HG03460 (cell line): Measurements from ENCODE around the gene RANBP1.

ENCODE experiments used
- ATAC-seq: cut with Tn5 transposase; IDR thresholded peaks from one replicate; pipeline ENCODE4 v1.9.1; 2021; ENCODE audit not compliant: unreplicated experiment

The RANBP1 gene

DNA sequence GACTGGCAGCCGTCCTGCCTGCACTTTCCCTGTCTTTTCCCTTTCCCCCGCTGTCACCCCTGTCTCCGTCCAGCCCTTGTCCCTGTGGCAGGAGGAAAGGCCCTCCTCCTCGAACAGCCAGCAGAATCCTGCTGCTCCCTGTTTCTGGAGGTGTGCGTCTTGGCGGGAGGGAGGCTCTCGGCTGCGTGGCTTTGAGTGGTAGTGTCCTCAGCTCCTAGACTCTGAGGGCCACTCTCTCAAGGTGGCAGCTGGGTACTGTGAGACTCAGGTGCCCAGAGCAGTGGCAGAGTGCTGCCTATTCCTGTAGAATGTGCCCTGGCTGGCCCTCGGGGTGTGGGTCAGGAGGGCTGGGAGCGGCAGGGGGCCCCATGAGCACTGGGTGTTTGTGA, 9.1 kb upstream of the RANBP1 start:
- no peak for ATAC-seq

DNA sequence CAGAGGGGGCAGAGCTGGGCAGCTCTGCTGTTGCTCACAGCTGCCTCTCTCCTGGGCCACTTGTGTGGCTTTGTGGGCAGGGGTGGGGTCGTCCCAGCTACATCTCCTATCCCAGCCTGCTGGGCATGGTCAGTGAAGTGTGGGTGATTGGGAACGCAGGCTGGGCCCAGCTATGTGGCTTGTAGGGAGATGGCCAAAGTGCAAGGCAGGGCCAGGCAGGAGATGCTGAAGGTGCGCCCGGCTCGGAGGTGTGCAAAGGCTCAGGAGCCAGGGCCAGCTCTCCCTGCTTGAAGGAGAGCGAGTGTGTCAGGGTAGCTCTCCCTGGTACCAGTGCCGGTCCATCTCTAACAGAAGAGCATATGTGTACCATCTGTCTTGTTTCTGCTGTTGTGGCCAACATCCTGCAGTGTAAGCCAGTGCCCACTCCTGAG, 8.4 kb upstream of the RANBP1 start:
- no peak for ATAC-seq

DNA sequence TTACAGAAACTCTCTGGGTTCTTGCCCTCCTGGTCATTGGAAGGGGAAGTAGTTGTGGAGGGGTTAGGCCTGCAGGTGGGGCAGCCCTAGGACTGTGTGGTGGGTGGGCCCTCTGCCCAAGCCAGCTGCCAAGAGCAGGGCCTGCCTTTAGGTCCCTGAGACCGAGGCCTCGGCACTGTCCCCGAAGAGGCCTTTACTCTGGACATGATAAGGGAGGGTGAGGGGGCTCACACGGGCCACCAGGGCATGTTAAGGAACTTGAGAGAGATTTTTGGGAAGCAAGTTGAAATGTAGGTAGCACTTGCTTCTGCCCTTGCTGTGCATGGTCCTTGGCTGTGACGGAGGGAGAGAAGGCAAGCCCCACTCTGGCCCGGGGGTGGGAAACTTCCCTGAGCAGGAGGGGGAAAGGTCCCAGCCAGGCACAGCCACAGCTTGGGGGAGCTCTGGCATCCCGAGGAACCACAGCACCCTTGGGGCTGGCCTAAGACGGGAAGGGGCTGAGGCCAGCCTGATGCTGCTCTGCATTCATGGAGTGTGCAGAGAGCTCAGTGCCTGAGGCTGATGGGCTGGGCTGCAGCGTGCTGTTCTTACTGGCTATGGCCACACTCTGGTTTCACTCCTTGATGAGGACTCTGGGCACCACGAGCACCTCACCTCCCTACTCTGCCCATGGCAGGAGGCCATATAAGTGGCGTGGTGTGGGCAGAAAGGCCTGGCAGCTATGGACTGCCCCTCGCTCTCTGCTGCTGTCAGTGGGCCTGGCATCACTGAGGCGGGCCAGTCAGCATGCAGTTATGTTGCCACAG, 7.8 kb upstream of the RANBP1 start:
- ATAC-seq: no peak

DNA sequence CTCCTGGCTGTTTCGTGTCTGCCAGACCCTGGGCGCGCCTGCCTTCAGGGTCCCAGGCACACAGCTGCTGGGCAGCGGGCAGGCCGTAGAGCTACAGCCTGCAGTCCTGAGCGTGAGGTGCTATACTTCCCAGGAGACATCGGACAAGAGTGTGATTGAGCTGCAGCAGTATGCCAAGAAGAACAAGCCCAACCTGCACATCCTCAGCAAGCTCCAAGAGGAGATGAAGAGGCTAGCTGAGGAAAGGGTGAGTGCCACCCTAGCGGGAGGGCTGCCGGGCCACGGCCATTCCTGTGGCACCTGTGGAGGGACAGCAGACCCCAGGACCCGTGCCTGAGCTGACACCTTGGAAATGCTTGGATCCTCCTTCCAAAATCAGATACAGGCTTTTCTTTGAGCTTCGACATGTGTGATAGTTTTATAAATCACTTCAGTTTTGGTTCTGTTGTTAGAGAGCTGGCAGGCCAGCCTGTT, 7.1 kb upstream of the RANBP1 start:
- ATAC-seq: no peak

DNA sequence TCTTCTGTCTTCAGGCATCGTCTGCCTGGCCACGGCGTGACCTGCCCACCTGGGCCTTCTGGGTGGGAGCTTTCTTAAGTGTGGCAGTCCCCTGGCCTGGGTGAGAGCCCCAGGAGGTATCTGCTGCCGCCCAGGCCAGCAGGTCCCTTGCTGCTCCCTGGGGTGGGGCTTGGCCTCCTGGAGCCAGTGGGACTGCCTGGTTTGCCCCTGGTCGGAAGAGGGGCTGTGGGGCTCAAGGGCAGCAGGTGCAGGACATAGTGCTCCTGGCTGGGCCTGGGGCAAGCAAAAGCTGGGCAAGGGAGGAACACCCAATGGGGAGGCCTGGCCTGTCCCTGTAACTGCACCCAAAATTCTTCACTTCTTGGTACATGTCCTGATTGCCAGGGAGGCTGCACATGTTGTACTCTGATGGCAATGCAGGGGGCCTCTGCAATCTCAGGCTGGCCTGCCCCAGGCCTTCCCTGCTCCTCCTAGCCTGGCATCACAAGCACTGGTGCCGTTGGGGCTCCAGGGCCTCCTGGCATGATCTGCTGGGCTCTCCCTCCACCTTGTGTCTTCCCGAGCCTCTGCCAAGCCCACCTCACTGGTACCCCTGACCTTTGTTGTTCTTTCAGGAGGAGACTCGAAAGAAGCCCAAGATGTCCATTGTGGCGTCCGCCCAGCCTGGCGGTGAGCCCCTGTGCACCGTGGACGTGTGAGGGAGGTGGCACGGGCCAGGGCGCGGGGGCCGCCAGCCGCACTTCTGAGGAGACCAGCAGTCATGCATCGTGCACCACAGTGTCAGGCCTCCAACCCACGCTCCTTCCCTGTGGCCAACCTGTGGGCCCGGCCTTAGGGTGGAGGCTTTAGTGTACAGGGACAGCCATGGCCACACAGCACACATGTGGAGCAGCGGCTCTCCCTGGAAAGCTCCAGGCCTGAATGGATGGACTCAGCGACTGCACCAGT, 6.2 kb upstream of the RANBP1 start:
- no peak for ATAC-seq

DNA sequence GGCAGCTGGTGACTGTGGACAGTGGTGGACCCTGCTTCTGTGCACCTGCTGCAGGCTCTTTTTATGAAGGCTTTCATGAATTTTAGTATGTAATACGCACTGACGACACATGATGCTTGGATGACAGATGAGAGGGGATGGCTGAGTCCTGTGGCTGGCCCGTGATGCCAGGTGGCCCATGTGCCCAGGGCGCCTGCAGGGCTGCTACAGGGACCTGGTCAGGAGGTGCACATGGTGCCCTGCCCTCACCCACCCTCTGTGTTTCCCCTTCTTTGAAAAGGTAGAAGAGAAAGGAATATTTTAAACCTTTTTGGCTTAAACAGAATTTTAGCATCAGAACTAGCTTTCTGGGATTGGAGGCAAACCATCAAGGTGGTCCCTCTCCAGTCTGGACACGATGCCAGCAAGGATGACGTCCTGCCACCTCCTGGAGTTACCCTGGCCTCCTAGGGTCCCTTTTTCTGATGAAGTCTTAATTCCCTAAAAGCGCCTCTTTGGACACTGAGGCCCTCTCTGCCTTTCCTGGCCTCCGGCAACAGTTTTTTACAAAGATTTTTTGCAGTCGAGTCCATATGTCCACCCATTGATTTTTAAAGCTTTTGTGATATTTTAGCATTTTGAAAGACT, 5.4 kb upstream of the RANBP1 start:
- ATAC-seq: no peak

DNA sequence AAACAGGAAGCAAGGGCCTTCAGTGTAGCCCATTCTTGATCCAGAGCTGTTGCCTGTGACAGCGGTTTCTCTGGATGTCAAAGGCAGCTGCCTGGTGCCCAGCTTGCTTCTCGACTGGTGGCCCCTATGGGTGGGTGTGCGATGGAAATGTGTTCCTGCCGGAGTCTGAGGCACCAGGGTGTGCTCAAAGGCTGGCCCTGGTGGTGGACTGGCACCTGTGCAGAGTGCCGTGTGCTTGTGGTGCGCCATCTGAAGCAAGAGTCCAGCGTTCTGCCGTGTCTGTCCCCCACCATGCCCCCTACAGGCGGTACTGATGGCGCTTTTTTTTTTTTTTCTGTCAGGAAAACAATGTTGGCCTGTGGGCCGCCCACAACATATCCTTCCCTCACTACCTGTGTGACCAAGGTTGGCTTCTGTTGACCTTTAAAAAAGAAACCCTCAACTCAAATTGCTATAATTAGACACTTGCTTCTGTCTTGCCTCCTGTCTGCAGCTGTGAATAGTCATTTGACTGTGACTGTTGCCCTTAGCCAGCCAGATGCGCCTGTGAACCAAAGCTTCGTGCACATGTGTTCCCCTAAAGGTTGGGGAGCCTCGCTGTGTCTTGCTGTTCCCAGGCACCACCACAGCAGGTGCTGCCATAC, 4.7 kb upstream of the RANBP1 start:
- ATAC-seq: no peak

DNA sequence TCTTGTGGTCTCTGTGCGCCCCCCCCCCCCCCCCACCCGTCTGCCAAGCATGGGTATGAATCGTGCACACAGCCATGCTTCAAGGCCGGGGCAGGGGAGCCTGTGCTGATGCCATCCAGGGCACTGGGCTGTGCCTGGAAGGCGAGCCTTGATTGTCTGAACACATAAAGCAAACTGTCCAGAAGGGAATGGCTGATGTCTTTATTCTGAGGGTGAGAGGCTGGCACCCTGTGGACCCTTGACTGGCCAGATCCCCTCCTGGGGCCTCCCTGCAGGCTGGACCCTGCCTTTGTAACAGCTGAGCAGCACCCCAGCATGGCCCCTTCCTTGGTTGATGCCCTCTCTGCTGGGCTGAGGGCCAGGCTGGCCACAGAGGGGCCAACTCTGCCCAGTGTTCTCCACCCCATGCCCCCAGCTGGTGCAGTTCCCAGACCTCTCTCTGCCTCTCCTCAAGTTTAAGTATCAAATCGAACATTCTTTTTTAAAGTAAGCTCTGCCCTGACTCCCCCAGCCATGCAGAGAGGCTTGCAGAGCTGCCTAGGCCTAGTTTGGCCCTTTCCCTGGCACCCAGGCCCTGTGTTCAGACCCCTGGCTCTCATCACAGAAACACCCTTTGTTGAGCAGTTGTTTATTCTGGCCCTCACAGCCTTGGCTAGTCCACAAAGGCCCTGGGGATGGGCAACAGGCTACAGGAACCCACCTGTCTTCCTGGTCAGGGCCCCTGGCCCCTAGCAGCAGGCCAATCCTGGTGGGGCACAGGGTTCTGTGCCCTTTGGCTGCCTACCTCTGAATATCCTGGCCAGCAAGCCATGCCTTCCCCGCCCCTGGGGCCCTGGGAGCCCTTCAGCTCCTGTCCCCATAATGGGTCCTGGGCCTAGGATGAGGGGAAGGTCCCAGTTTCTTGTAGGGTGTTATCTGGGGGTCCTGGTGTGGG, 3.9 kb upstream of the RANBP1 start:
- no peak for ATAC-seq

DNA sequence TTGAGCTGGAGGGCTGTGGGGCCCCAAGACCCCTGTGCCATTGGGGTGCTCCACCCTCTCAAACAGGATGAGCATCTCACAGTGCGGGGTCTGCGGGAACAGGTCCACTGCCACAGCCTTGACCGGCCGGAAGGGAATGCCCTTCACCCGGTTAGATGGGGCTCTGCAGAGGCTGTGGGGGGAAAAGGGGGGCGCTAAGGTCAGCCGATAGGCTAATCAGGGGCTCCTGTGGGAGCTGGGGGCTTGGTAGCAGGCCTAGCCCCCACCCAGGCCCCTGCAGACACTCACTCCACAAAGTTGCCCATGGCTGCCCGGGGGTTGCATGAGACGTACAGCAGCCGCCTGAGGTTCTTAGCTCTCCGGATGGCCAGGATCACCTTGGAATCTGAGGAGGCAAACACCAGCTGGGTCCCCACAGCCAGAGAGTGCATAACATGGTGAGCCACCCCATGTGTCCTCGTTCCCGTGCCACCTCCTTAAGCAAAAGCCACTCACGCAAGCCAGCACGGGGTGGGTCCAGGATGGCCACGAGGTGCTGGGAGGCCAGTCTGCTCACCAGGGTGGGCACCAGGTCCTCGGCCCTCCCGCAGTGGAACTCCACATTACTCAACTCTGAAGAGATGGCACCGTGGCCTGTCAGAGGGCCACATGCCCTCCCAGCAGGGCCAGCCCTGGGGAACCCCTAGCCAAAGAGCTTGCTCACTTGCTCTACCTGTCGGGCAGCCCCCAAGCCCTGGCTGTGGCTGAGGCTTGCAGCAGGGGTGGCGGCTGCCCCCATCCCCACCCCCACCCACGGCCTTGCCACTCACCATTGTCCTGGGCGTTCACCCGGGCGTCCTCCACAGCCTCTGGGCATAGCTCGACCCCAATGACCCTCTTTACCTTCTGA, 3.0 kb upstream of the RANBP1 start:
- no peak for ATAC-seq

DNA sequence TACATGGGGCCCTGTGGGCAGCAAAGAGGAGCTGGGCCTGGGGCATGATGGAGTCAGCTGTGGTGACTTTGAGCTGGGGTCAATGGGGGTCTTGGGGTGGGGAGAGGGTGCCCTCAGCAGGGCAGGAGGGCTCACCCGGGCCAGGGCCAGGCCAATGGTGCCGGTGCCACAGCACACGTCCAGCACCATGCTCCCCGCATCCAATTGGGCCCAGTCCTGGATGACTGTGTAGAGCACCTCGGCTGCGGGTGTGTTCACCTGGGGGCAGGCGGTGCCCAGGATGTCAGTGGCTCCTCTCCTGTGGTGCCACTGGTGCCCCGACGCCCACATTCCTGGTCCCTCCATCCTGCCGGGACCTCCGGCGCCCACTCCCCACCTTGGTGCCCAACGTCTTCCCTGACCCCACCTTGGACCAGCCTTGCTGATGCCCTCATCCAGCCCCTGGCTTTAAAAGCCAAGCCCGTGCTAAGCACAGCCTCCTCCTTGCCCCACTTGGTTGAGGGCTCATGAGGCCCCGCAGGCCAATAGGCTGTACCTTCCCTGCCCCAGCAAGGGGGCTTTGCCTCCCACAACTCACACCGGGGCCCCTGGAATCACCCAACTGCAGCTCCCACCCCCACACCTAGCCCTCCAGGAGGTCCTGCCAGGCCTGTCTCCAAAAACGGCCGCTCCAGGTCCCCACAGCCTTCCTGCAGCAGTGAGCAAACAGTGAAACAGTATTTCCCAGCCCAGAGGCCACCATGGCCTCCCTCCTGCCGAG, 2.2 kb upstream of the RANBP1 start:
- no peak for ATAC-seq

DNA sequence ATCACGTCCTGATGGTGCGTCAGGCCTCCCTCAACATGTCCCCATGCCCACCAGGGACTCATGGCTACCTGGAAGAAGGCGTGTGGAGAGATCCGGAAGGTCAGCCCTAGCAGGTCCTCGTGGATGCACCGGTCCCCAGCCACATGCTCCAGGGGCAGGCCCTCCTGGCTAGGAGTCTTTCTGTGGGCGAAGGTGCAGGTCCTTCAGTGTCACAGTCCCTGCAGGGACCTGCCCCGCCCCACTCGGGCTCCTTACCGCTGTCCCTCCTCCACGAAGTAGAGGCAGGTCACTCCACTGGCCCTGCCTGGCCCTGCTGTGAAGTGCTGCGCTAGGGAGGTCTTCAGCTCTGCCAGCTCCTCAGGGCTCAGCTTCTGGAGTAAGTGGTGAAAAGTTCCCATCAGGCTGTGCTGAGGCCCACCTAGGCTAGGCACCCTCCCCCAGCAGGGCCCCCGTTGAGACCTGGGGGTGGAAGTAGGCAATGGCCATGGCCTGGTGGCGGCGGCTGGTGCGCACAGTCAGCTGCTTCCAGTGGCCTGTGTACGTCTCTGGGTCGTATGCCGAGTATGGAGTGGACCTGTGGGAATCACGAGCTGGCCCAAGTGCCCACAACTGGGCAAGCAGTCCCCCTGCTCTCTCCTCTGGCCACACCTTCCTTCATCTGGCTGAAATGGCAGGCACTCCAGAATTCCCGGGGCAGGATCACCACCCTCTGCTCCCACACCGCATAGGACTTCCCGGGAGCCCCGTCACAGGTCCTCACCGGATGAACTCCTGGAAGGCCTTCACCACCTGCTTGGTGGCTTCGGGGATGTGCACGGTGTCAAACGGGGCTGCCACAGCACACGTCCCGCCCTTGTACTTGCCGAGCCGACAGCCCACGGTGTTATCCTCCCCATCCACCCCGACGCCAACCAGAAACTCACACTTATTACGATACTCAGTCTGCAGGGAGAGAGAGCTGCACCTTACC, 1.1 kb upstream of the RANBP1 start:
- ATAC-seq: no peak

DNA sequence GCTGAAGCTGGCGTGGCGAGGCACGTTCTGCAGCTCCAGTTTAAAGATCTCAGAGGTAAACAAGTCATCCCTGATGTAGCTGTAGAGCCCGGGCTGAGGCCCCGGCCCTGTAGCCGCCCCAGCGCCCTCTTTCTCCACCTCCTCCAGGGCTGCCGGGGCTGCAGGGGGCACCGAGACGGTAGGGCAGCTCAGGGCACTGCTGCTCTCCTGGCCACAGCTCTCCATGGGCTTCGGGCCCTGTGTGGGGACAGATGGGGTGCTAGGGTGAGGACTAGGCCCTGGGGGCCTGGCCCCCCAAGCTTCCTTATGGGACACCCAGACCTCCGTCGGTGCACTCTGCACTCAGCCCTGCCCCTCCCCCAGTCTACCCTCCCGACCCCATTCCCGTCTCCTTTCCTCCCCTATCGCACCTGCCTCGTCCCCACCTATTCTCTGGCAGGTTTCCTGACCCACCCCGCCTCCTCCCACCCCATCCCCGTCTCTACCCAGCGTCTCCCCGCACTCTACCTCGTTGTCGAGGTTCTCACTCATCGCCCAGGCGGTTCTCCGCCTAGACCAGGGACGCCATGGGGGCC, 559 bp downstream of the RANBP1 start:
- ATAC-seq: no peak

DNA sequence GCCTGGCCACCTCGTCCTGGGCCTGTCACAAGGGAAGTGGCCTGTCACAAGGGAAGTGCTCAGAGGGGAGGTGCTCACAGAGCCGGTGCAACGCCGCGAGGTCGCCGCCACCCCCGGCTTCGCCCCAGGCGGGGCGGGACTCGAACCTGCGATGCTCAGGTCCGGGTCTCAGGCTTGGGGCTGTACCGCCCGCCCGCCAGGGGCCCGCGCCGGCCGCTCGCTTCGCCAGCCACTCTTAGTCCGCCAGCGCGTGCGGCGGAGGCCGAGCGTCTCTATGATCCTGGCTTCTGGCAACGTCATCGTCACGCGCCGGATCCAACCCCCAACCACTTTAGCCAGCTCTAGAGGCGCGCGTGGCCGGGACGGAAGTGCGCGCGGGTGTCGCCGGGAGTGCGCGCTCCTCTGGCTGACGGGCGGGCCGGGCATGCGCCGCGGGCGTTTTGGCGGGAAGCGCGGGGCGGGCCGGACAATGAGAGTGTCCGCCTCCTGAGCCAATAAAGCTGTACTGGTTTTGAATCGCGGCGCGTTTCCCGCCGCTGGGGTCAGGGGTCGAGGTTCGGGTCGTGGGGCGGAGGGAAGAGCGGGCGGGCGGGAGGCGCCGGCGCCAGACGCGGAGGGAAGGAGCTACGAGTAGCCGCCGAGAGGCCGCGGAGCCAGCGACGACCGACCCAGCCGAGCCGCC, 1.2 kb downstream of the RANBP1 start, which contains the start of gene TRMT2A:
TRMT2A (minus strand) TSS at position 276 of the 682 bp plus-strand sequence. CDS start 320 bp downstream, outside the sequence.
- peak; percentile 66 for ATAC-seq

DNA sequence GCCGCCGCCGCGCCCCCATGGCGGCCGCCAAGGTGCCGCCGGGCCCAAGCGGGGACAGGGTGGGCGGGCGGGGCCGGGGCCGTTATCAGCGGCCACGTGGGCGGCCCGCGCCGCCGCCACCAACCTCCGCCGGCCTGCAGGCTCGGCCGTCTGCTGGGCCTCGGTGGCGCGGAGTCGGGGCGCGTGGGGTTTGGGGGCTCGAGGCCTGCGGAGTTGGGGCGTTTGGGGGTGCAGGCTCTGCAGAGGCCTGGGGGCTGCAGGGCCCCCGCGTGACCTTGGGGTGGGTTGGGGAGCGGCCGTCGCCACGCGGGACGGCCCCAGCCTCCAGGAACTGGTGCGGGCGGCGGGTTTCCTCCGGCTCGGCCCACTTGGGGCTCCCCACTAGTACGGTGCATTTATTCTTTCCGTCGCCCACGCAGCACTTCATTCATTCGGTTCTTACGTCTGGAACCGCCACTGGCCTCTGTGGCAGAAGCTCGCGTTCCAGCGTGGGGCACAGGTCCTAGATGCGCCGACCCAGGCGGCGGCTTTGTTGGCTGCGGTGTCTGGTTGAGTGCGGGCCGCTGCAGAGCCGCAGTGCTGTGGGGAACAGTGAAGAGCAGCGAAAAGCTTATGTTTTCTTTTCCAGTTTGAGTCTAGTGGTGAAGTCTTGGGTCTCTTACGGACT, 1.9 kb downstream of the RANBP1 start:
- peak; percentile 20 for ATAC-seq

DNA sequence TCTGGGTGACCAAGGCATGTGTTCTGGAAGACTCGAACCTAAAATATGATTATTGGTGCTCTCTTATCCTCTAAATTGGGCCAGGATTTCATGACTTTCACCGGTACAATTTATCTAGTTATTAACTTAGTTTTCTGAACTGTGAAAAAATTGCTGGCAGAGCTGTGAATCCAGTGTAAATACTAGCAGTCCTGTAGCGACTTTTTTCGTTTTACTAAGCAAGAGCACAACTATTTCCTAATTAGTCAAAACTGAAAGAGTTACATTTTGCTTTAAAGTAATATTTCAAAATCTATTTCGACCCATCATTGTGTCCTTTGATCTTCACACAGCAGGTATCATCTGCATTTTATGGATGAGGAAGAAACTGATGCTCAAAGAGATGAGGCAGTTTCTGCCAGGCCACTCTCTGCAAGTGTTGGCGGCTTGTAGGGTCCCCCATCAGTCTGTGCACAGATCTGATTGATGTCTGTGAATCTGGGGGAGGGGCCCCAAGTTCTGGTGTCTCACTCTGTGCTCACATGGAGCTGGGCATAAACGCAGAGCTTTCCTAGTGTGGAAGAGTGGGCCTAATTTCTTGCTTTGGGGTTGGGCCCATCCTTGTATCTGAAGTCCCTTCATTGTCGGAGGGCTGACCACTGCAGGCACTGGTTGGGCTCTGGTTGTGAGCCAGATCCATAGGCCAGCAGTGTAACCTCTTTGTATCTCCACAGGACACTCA, 2.6 kb downstream of the RANBP1 start:
- no peak for ATAC-seq
